Pancreas (tissue), 10 donors: ENCODE data around the gene TRPC4AP. TPM values are rescaled to one million over a fixed set of nuclear protein-coding genes. Genes with fewer than 3 reads are reported as not detected.

Experiments used
- ATAC-seq, 4 donors: fragments of 200-7000 bp; cut with Tn5 transposase; one replicate each; pipeline versions ENCODE4 v1.8.0 to v1.9.1; 2020; ENCODE audit warnings: mild to moderate bottlenecking in 4 of 4, moderate library complexity in 4 of 4
- DNase-seq, 6 donors: peaks; one replicate each; pipeline ENCODE4 v3.0.0-alpha.2; 2020
- FAIRE-seq: peaks from 2 replicates; lab custom pipeline; 2012; peaks lifted over from hg19 to GRCh38; lab: Jason Lieb, UNC
- H3K27ac ChIP-seq, 4 donors: fragments of 200-600 bp; sonication (generic); 1 replicate in 3 of 4; 2 replicates in 1 of 4; pipeline versions ENCODE4 v1.5.0 to v1.8.0; 2020
- H3K27me3 ChIP-seq, 4 donors: fragments of 200-600 bp; one replicate each; pipeline ENCODE4 v1.8.0; 2021
- H3K36me3 ChIP-seq, 3 donors: fragments of 200-600 bp; sonication (generic) in 1 of 3; one replicate each; pipeline versions ENCODE4 v1.5.0 to v1.8.0; 2020 to 2021
- H3K4me1 ChIP-seq, 3 donors: fragments of 200-600 bp; one replicate each; pipeline ENCODE4 v1.8.0; 2021
- H3K4me3 ChIP-seq, 4 donors: fragments of 200-600 bp; sonication (generic) in 2 of 4; one replicate each; pipeline versions ENCODE4 v1.5.0 to v1.8.0; 2020 to 2021
- H3K9me3 ChIP-seq, 4 donors: fragments of 200-600 bp; one replicate each; pipeline ENCODE4 v1.8.0; 2021
- WGBS, 2 donors: extraction: QIAGEN DNeasy Blood & Tissue Kit; methylation state at CpG; one replicate each; pipeline ENCODE4 v1.1.7; 2013; 5-methylcytosine and 5-hydroxymethylcytosine counted together
- intact Hi-C, 3 donors: fragments of 100-400 bp; cut with DNase I; formaldehyde crosslinking; loops; one replicate each; pipeline versions ENCODE4 v1.11.1 to v1.14.2; 2022
- microRNA-seq, 2 donors: library from miRNA; unstranded; fragments of <30 nt; microRNA quantifications; one replicate each; pipeline versions ENCODE4 to v1.1.0, GENCODE V29; 2019 to 2020
- polyA plus RNA-seq, 2 donors: library from polyadenylated mRNA; stranded (reverse); fragments of 200-250 nt; gene quantifications; one replicate each; pipeline ENCODE4 v1.2.3, GENCODE V29; 2013
- total RNA-seq, 6 donors: library from RNA; stranded (reverse); fragmentation: NEBNext Ultra II Directional in 4 of 6; extraction: Animal tissue kit (Norgen Biotek cat#: 25700) in 4 of 6; gene quantifications; one replicate each; pipeline versions ENCODE4 v1.2.1 to v1.2.4, GENCODE V29; 2021 to 2023
- TF ChIP-seq, protein P1 (sequence below), 4 donors: fragments of 200-600 bp; sonication (generic) in 3 of 4; IDR thresholded peaks; one replicate each; pipeline versions ENCODE4 v1.5.0 to v1.8.0; 2021; ENCODE audit warnings: antibody characterized with exemption in 4 of 4
- donor health status: healthy with polysubstance abuse.
- donor health status: DM: no; HTN: no; CAD: no; lungs with moderate emphysema.
- donor health status: DM: no; HTN: no; CAD: no.
- donor health status: control.
- donor health status: control.
- donor health status: Bipolar disorder and iron deficiency.
- donor health status: DM: yes; HTN: yes; CAD: no.
- donor health status: DM: no; HTN: no; CAD: no.
- donor health status: DM: no; HTN: no; CAD: no.
- donor health status: DM: yes; HTN: yes; CAD: no.

The TRPC4AP gene
- total and polyA plus RNA-seq, 8 donors = 30.7 to 43.1 (median 34.0) TPM

DNA sequence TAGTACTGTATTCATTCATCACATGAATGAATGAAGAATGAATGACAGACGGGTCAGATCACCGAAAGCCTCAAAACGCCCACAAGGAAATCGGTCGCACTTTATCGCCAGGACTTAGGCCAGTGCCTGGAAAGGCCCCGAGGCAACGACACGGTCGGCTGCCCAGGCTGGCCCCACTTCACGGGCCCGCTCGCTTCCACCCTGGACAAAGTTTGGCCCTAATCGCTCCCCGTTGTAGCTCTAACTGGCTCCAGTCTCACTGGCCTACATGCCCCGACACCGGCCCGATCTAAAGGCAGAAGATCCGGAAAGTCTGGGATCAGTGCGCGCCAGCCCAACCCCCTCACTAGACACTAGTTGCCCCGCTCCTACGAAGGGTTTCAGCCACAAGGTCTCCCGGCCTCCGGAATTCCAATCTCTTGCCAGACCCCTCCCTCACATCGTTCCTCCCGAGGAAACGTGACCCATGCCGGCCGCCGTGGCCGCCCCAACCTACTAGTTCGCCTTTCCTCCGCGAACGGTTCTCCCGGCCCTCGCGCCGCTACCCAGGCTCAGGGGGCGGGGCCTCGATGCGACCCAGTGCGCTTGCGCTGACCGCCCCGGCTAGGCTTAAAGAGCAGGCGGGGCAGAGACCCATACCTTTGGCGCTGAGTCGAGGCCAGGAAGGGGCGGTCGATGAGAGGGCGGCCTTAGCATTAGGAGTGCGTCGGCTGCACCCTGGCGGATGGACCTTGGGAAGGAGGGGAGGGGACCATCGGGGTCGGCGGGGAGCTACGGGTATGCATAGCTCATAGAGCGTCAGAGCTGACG, 137.2 kb downstream of the TRPC4AP start, which contains the start of the genes GSS and MYH7B:
TSS of gene GSS (minus strand) at position 576 of the 810 bp plus-strand sequence. CDS start 3,954 bp downstream, outside the sequence.
TSS of gene MYH7B (plus strand) at position 638 of the 810 bp plus-strand sequence. CDS start 22,138 bp downstream, outside the sequence.
- Histone ChIP-seq H3K4me3 (peak within 1 kb of the TSS; percentile 44 to 75 (median 57)), H3K9me3 (no peaks in the 10 kb centered on the region), H3K27ac (peak within 1 kb of the TSS; percentile 24 to 86 (median 73)), H3K36me3 (no peaks in the 10 kb centered on the region), H3K4me1 (peaks cover 0 to 4% (median 0%) of the 10 kb centered on the region in 3 donors), H3K27me3 (no peaks in the 10 kb centered on the region)
- intact Hi-C loops = loop anchor here in 2 of 3 donors (2.0 to 10.0 kb wide), 2 partner anchors 81 kb away; partner anchors contain the start of genes ACSS2 (in 1 of the 2) and GGT7 (in 1 of the 2)
- DNase-seq = peak; percentile 97 to 100 (median 99)
- TF ChIP-seq, protein P1, sequence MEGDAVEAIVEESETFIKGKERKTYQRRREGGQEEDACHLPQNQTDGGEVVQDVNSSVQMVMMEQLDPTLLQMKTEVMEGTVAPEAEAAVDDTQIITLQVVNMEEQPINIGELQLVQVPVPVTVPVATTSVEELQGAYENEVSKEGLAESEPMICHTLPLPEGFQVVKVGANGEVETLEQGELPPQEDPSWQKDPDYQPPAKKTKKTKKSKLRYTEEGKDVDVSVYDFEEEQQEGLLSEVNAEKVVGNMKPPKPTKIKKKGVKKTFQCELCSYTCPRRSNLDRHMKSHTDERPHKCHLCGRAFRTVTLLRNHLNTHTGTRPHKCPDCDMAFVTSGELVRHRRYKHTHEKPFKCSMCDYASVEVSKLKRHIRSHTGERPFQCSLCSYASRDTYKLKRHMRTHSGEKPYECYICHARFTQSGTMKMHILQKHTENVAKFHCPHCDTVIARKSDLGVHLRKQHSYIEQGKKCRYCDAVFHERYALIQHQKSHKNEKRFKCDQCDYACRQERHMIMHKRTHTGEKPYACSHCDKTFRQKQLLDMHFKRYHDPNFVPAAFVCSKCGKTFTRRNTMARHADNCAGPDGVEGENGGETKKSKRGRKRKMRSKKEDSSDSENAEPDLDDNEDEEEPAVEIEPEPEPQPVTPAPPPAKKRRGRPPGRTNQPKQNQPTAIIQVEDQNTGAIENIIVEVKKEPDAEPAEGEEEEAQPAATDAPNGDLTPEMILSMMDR (IDR thresholded peaks at IDR 0.05) = no peak
- peak; percentile 45 for FAIRE-seq
- peak; percentile 96 to 99 (median 98) for ATAC-seq
- 0% methylated on average over 62 of the region's 62 CpGs for WGBS, 2 donors

DNA sequence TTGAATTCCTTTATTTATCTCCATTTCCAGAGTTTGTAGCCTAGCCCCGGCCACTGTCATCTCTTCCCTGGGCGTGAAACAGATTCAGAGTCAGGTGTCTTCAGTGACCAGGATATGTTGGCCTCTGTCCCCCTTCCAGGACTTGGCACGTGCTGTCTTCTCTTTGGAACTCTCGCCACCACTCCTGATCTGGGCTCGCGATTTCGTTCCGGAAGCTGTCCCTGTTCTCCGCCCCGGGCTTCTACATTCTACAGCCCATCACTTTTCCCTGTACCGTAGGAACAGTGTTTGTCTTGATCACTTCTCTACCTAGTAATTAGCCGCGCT, 137.7 kb downstream of the TRPC4AP start:
- TF ChIP-seq, protein P1 (IDR thresholded peaks at IDR 0.05) = no peak
- DNase-seq (no peak), ATAC-seq (peak in 1 of 4 donors; percentile 10), FAIRE-seq (no peak)
- intact Hi-C loops = loop anchor here in 1 of 3 donors (10.0 kb wide), 1 partner anchor 80 kb away; the partner anchor contains the start of genes ACSS2 and GGT7
- H3K4me3 ChIP-seq = peak overlapping the region; percentile 44 to 75 (median 57)
- H3K27ac ChIP-seq = peak overlapping the region in 3 of 4 donors; percentile 69 to 86 (median 77)
- no peaks in the 10 kb centered on the region for H3K27me3 ChIP-seq
- peaks cover 0 to 4% (median 0%) of the 10 kb centered on the region in 3 donors for H3K4me1 ChIP-seq
- no peaks in the 10 kb centered on the region for H3K36me3 ChIP-seq
- no peaks in the 10 kb centered on the region for H3K9me3 ChIP-seq
- 5% methylated on average over 13 of the region's 13 CpGs for WGBS, 2 donors

DNA sequence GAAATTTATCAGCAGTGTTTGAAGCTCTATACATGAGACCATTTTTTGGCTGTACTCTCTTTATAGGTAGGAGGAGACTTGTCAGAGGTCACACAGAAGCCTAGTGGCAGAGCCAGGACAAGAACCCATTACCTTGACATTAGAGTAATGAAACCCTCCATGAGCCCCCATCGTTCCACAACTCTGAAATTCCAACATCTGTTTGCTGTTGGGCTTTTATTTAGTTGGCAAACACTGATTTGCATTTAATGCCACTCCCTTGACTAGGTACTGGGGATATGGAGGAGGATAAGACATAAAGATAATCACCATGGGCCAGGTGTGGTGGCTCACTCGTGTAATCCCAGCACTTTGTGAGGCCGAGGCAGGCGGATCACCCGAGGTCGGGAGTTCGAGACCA, 138.6 kb downstream of the TRPC4AP start:
- WGBS, 2 donors = 79 to 80% methylated on average over 7 of the region's 7 CpGs
- DNase-seq (no peak), ATAC-seq (no peak), FAIRE-seq (no peak)
- H3K4me3 ChIP-seq = no peak overlapping the region
- intact Hi-C loops = loop anchor here in 1 of 3 donors (10.0 kb wide), 1 partner anchor 79 kb away; the partner anchor contains the start of genes ACSS2 and GGT7
- H3K27me3 ChIP-seq = no peaks in the 10 kb centered on the region
- H3K4me1 ChIP-seq = peaks cover 0 to 4% (median 0%) of the 10 kb centered on the region in 3 donors
- H3K27ac ChIP-seq = no peak overlapping the region
- H3K9me3 ChIP-seq = no peaks in the 10 kb centered on the region
- TF ChIP-seq, protein P1 (IDR thresholded peaks at IDR 0.05) = no peak
- no peaks in the 10 kb centered on the region for H3K36me3 ChIP-seq

DNA sequence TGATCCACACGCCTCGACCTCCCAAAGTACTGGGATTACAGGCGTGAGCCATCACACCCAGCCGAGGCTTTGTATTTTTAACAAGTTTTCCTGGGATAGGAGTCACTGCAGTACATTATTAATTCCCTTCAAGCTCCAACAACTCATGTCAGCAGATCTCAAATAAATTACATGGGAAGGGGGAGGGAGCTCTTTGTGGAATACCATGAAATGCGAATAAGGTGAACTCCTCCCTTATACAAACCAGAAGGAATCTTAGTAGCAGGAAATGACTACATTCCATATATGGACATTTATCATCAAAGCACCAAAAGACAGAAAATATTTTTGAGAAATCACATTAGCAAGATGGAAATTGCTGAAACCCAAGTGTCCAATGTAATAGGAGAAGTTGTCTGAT, 139.9 kb downstream of the TRPC4AP start:
- Histone ChIP-seq H3K9me3 (no peaks in the 10 kb centered on the region), H3K4me1 (peaks cover 0 to 4% (median 0%) of the 10 kb centered on the region in 3 donors), H3K27me3 (no peaks in the 10 kb centered on the region), H3K4me3 (no peak overlapping the region), H3K27ac (no peak overlapping the region), H3K36me3 (no peaks in the 10 kb centered on the region)
- ATAC-seq = no peak
- no peak for FAIRE-seq
- TF ChIP-seq, protein P1 (IDR thresholded peaks at IDR 0.05) = no peak
- 82 to 83% methylated on average over 5 of the region's 5 CpGs for WGBS, 2 donors
- no peak for DNase-seq
- intact Hi-C loops = loop anchor here in 1 of 3 donors (10.0 kb wide), 1 partner anchor 78 kb away; the partner anchor contains the start of genes ACSS2 and GGT7

Small RNA genes within 50 kb of the gene (microRNA-seq; reads per million reads assigned to microRNA genes)
- gene MIR499A (0 reads per million in 2 donors), gene MIR499B (0 reads per million in 2 donors)

Other genes with a start within 250 kb of the TRPC4AP start
- gene GGT7, start 220.0 kb downstream of the TRPC4AP start, total RNA-seq = 10 to 100 TPM; 12.1 to 23.7 (median 13.9) TPM
- 10 to 100 TPM; 24.1 to 30.3 TPM for gene GGT7, start 220.0 kb downstream of the TRPC4AP start, polyA plus RNA-seq
- 10 to 100 TPM; 12.2 to 24.3 (median 19.4) TPM for gene ACSS2, start 216.2 kb downstream of the TRPC4AP start, total RNA-seq
- gene ACSS2, start 216.2 kb downstream of the TRPC4AP start, polyA plus RNA-seq = 10 to 100 TPM; 29.8 to 42.5 TPM
- gene GSS, start 137.0 kb downstream of the TRPC4AP start, total RNA-seq = 10 to 100 TPM in 4 of 6 donors, 1 to 10 TPM in 2; 6.7 to 17.9 (median 10.7) TPM
- 10 to 100 TPM; 28.7 to 32.2 TPM for gene GSS, start 137.0 kb downstream of the TRPC4AP start, polyA plus RNA-seq
- under 1 TPM; 0.09 to 0.72 (median 0.27) TPM for gene MYH7B, start 136.9 kb downstream of the TRPC4AP start, total RNA-seq
- gene MYH7B, start 136.9 kb downstream of the TRPC4AP start, polyA plus RNA-seq = 1 to 10 TPM; 1.9 to 2.3 TPM
- 10 to 100 TPM; 12.6 to 31.5 (median 17.4) TPM for gene EDEM2, start 54.5 kb upstream of the TRPC4AP start, total RNA-seq
- gene EDEM2, start 54.5 kb upstream of the TRPC4AP start, polyA plus RNA-seq = 10 to 100 TPM; 12.5 to 22.7 TPM
- 10 to 100 TPM in 4 of 6 donors, 1 to 10 TPM in 2; 3.2 to 16.1 (median 10.8) TPM for gene PROCR, start 79.3 kb upstream of the TRPC4AP start, total RNA-seq
- 10 to 100 TPM in 1 of 2 donors, 1 to 10 TPM in 1; 9.6 to 16.8 TPM for gene PROCR, start 79.3 kb upstream of the TRPC4AP start, polyA plus RNA-seq
- 1 to 10 TPM; 2.0 to 5.8 (median 3.8) TPM for gene MMP24, start 133.9 kb upstream of the TRPC4AP start, total RNA-seq
- 1 to 10 TPM; 6.5 to 7.3 TPM for gene MMP24, start 133.9 kb upstream of the TRPC4AP start, polyA plus RNA-seq
- 10 to 100 TPM; 28.9 to 49.9 (median 44.4) TPM for gene MMP24OS, start 185.3 kb upstream of the TRPC4AP start, total RNA-seq
- 10 to 100 TPM; 53.7 to 74.9 TPM for gene MMP24OS, start 185.3 kb upstream of the TRPC4AP start, polyA plus RNA-seq
- 10 to 100 TPM; 30.6 to 59.2 (median 45.5) TPM for gene EIF6, start 192.0 kb upstream of the TRPC4AP start, total RNA-seq
- gene EIF6, start 192.0 kb upstream of the TRPC4AP start, polyA plus RNA-seq = 10 to 100 TPM; 61.3 to 79.4 TPM
- not detected for gene FAM83C, start 199.6 kb upstream of the TRPC4AP start, total RNA-seq
- gene FAM83C, start 199.6 kb upstream of the TRPC4AP start, polyA plus RNA-seq = not detected